HCT116 (cell line): ENCODE data around the gene LHFPL4. TPM values are rescaled to one million over a fixed set of nuclear protein-coding genes. Genes with fewer than 3 reads are reported as not detected.
A peak's percentile ranks its signal among the peaks of the same experiment; 100 is the strongest.

Experiments used
- ATAC-seq: fragments of 200-7000 bp; cut with Tn5 transposase; 2 replicates; pipeline ENCODE4 v1.9.1; 2020; ENCODE audit warnings: mild to moderate bottlenecking, moderate library complexity
- BruUV-seq: library from RNA; stranded (reverse); fragments of 400-500 nt; replicated peaks from 2 replicates; lab custom pipeline; 2021; lab: Mats Ljungman, UMichigan
- CTCF ChIA-PET: fragments of 300-600 bp; sonication (Branson Sonifier 250); formaldehyde crosslinking; loops from one replicate; lab custom pipeline; 2021; ENCODE audit warnings: antibody characterized with exemption; lab: Charles Lee
- POLR2A ChIA-PET: fragments of 300-600, 350-600 bp; sonication (Branson Sonifier 250); formaldehyde crosslinking; loops from one replicate; lab custom pipeline; 2021; ENCODE audit warnings: antibody characterized with exemption; lab: Charles Lee
- RAD21 ChIA-PET, 2 experiments: fragments of 300-600 bp; sonication (Branson Sonifier 250); formaldehyde crosslinking; loops; one replicate each; lab custom pipeline; 2023; ENCODE audit warnings: low total read pairs in 2 of 2; ENCODE audit not compliant: uncharacterized antibody in 2 of 2, unreplicated experiment in 2 of 2, low non-redundant PET in 1 of 2; lab: Charles Lee
- DNase-seq: peaks from one replicate; pipeline ENCODE4 v3.0.0-alpha.2; 2010; ENCODE audit warnings: low read depth, low spot score
- H2AFZ ChIP-seq: fragments of 200-600 bp; shearing (Covaris generic), sonication (generic); 2 replicates; pipeline ENCODE4 v1.6.1; 2017; ENCODE audit warnings: low read depth, mixed run types, mixed read lengths, antibody characterized with exemption, low read length; ENCODE audit not compliant: poor library complexity, severe bottlenecking
- H3K27ac ChIP-seq: 2 replicates; pipeline ENCODE4 v1.5.1; 2012; ENCODE audit warnings: low read depth, low read length
- H3K27me3 ChIP-seq: fragments of 200-600 bp; sonication (generic); 2 replicates; pipeline ENCODE4 v1.6.1; 2016; ENCODE audit warnings: mixed run types, low read length, mixed read lengths; ENCODE audit not compliant: insufficient read depth
- H3K36me3 ChIP-seq, 2 experiments: fragments of 200-500 bp in 1 of 2; fragments of 200-600 bp in 1 of 2; sonication (Bioruptor generic) in 1 of 2; sonication (generic) in 1 of 2; 2 replicates each; pipeline versions ENCODE4 v1.5.1 to v1.6.1; 2014 to 2016; ENCODE audit warnings: low read length in 2 of 2, inconsistent platforms in 1 of 2, mixed read lengths in 1 of 2, mixed run types in 1 of 2; ENCODE audit not compliant: insufficient read depth in 2 of 2, control insufficient read depth in 1 of 2
- H3K4me1 ChIP-seq, 2 experiments: fragments of 200-600 bp in 1 of 2; sonication (generic) in 1 of 2; 2 replicates each; pipeline versions ENCODE4 v1.5.1 to v1.6.1; 2012 to 2017; ENCODE audit warnings: low read length in 2 of 2, inconsistent platforms in 1 of 2, mild to moderate bottlenecking in 1 of 2, mixed read lengths in 1 of 2, mixed run types in 1 of 2, moderate library complexity in 1 of 2; ENCODE audit not compliant: insufficient read depth in 2 of 2, control insufficient read depth in 1 of 2
- H3K4me2 ChIP-seq: fragments of 200-600 bp; sonication (generic); 2 replicates; pipeline ENCODE4 v1.6.1; 2017; ENCODE audit warnings: mixed run types, low read length, mixed read lengths
- H3K4me3 ChIP-seq, 2 experiments: fragments of 200-600 bp in 1 of 2; sonication (generic) in 1 of 2; replicated peaks in 1 of 2; 2 replicates each; pipeline ENCODE4 v1.5.1; 2011 to 2016; ENCODE audit warnings: low read length in 2 of 2, control low read depth in 1 of 2, low read depth in 1 of 2, mild to moderate bottlenecking in 1 of 2, mixed read lengths in 1 of 2, mixed run types in 1 of 2
- H3K79me2 ChIP-seq: fragments of 200-600 bp; sonication (generic); 2 replicates; pipeline ENCODE4 v1.6.1; 2017; ENCODE audit warnings: mild to moderate bottlenecking, mixed run types, low read length, moderate library complexity, mixed read lengths; ENCODE audit not compliant: insufficient read depth
- H3K9ac ChIP-seq: fragments of 200-600 bp; sonication (generic); 2 replicates; pipeline ENCODE4 v1.6.1; 2016; ENCODE audit warnings: low read length, mixed read lengths
- H3K9me2 ChIP-seq: fragments of 200-600 bp; sonication (generic), shearing (Covaris generic); 2 replicates; pipeline ENCODE4 v1.6.1; 2017; ENCODE audit warnings: mixed run types, mild to moderate bottlenecking, moderate library complexity; ENCODE audit not compliant: insufficient read depth
- H3K9me3 ChIP-seq, 2 experiments: fragments of 200-500 bp in 1 of 2; fragments of 200-600 bp in 1 of 2; sonication (Bioruptor generic) in 1 of 2; sonication (generic) in 1 of 2; 2 replicates each; pipeline ENCODE4 v1.6.1; 2014 to 2017; ENCODE audit warnings: low read length in 2 of 2, mixed read lengths in 2 of 2, inconsistent platforms in 1 of 2, low read depth in 1 of 2, mild to moderate bottlenecking in 1 of 2, mixed run types in 1 of 2, moderate library complexity in 1 of 2; ENCODE audit not compliant: control insufficient read depth in 1 of 2, insufficient read depth in 1 of 2
- H4K20me1 ChIP-seq: fragments of 200-600 bp; sonication (generic), shearing (Covaris generic); 2 replicates; pipeline ENCODE4 v1.6.1; 2017; ENCODE audit warnings: mixed run types, mild to moderate bottlenecking, moderate library complexity; ENCODE audit not compliant: insufficient read depth
- CBX3 ChIP-seq: IDR thresholded peaks from 2 replicates; pipeline ENCODE4 v1.6.1; 2012; ENCODE audit warnings: low read depth
- CEBPB ChIP-seq: IDR thresholded peaks from 2 replicates; pipeline ENCODE4 v1.6.1; 2012; ENCODE audit warnings: low read depth
- CTCF ChIP-seq, 3 experiments: fragments of 200-600 bp in 1 of 3; sonication (generic) in 1 of 3; IDR thresholded peaks in 2 of 3; conservative IDR thresholded peaks in 1 of 3; 2 replicates each; pipeline ENCODE4 v1.5.1; 2012 to 2017; ENCODE audit warnings: low read depth in 2 of 3, low read length in 2 of 3, antibody characterized with exemption in 1 of 3, borderline replicate concordance in 1 of 3, control low read depth in 1 of 3, mild to moderate bottlenecking in 1 of 3, mixed read lengths in 1 of 3, mixed run types in 1 of 3, moderate library complexity in 1 of 3; ENCODE audit not compliant: insufficient read depth in 1 of 3
- EGR1 ChIP-seq: IDR thresholded peaks from 2 replicates; pipeline ENCODE4 v1.6.1; 2012; ENCODE audit warnings: low read depth
- EZH2 ChIP-seq: fragments of 200-600 bp; sonication (generic); IDR thresholded peaks from 2 replicates; pipeline ENCODE4 v1.6.1; 2017; ENCODE audit warnings: antibody characterized with exemption, mixed run types
- EZH2phosphoT487 ChIP-seq: fragments of 200-600 bp; IDR thresholded peaks from 2 replicates; pipeline ENCODE4 v1.6.1; 2018; ENCODE audit warnings: antibody characterized with exemption, borderline replicate concordance
- FOSL1 ChIP-seq: IDR thresholded peaks from 2 replicates; pipeline ENCODE4 v1.6.1; 2012; ENCODE audit warnings: low read depth
- POLR2A ChIP-seq: IDR thresholded peaks from 2 replicates; pipeline ENCODE4 v1.7.0; 2011; ENCODE audit warnings: borderline replicate concordance; ENCODE audit not compliant: insufficient read depth, insufficient read length; ENCODE audit errors: extremely low read depth
- POLR2AphosphoS5 ChIP-seq: IDR thresholded peaks from 2 replicates; pipeline ENCODE4 v1.6.1; 2011; ENCODE audit warnings: mild to moderate bottlenecking, low read depth, low read length, moderate library complexity
- SRF ChIP-seq: IDR thresholded peaks from 2 replicates; pipeline ENCODE4 v1.6.1; 2012; ENCODE audit warnings: low read depth
- TCF7L2 ChIP-seq: IDR thresholded peaks from 2 replicates; pipeline ENCODE4 v1.7.0; 2011; ENCODE audit warnings: borderline replicate concordance, inconsistent platforms; ENCODE audit not compliant: insufficient read depth, insufficient read length; ENCODE audit errors: extremely low read depth
- YY1 ChIP-seq: IDR thresholded peaks from 2 replicates; pipeline ENCODE4 v1.6.1; 2011; ENCODE audit warnings: low read length, low read depth, moderate library complexity, mild to moderate bottlenecking; ENCODE audit not compliant: insufficient replicate concordance; ENCODE audit errors: extremely low read depth
- ZNF274 ChIP-seq: fragments of 200-500 bp; sonication (Bioruptor generic); IDR thresholded peaks from 2 replicates; pipeline ENCODE4 v1.6.1; 2014; ENCODE audit warnings: mild to moderate bottlenecking, low read depth, low read length, inconsistent platforms
- intact Hi-C: fragments of 100-400 bp; cut with micrococcal nuclease; formaldehyde crosslinking; loops from 2 replicates; pipeline ENCODE4 v1.10.0; 2022
- total RNA-seq: library from RNA; stranded (reverse); gene quantifications from one replicate; pipeline ENCODE4 v1.2.1, GENCODE V29; 2021; ENCODE audit not compliant: unreplicated experiment

Gene LHFPL4
- total RNA-seq, 1 experiment from 2014 or later: not detected

GRCh38 chr3:9448643-9449042, 105.0 kb downstream of the LHFPL4 start:
- no peaks in the 10 kb centered on the region for H3K27me3 ChIP-seq
- intact Hi-C loops: no loop called here
- TF ChIP-seq YY1 (no peak), EGR1 (no peak), CTCF (IDR thresholded peaks at IDR 0.05 in 2 of 3, conservative IDR thresholded peaks at IDR 0.05 in 1 of 3; ENCODE audit: borderline replicate concordance in 1 of 3, insufficient read depth in 1 of 3, low read depth in 2 of 3, low read length in 2 of 3) (no peak), POLR2A (no peak), ZNF274 (no peak), EZH2phosphoT487 (no peak), CEBPB (no peak), FOSL1 (no peak), TCF7L2 (no peak), EZH2 (no peak), SRF (no peak), POLR2AphosphoS5 (no peak), CBX3 (no peak)
- H3K4me1 ChIP-seq: no peaks in the 10 kb centered on the region
- H3K36me3 ChIP-seq: peaks cover 66 to 70% of the 10 kb centered on the region in 2 experiments
- H3K9me2 ChIP-seq: no peaks in the 10 kb centered on the region
- H3K4me2 ChIP-seq: no peak overlapping the region
- POLR2A ChIA-PET: no interaction called here
- peaks cover 7% of the 10 kb centered on the region for H4K20me1 ChIP-seq
- H3K79me2 ChIP-seq: peaks cover 83% of the 10 kb centered on the region
- TSS peak; percentile 4 for BruUV-seq
- DNase-seq: no peak
- H3K4me3 ChIP-seq: no peak overlapping the region
- no peak overlapping the region for H3K27ac ChIP-seq
- H3K9me3 ChIP-seq: no peaks in the 10 kb centered on the region
- no peak overlapping the region for H3K9ac ChIP-seq
- ATAC-seq: peak; percentile 34; the same call in 1 of the 2 replicates
- CTCF ChIA-PET: no interaction called here
- RAD21 ChIA-PET: no interaction called here
- no peak overlapping the region for H2AFZ ChIP-seq

Other genes starting within 250 kb of the LHFPL4 start
- 79.5 TPM for gene THUMPD3, start 190.8 kb downstream of the LHFPL4 start, total RNA-seq
- gene SETD5, start 156.2 kb downstream of the LHFPL4 start, total RNA-seq: 141 TPM
- gene MTMR14, start 95.7 kb upstream of the LHFPL4 start, total RNA-seq: 31.1 TPM
- gene CPNE9, start 150.0 kb upstream of the LHFPL4 start, total RNA-seq: 0.98 TPM
- 23.6 TPM for gene BRPF1, start 177.9 kb upstream of the LHFPL4 start, total RNA-seq
- gene OGG1, start 196.1 kb upstream of the LHFPL4 start, total RNA-seq: 16.3 TPM
- 19.7 TPM for gene CAMK1, start 216.1 kb upstream of the LHFPL4 start, total RNA-seq
- 72.0 TPM for gene TADA3, start 238.7 kb upstream of the LHFPL4 start, total RNA-seq
- 110 TPM for gene ARPC4, start 239.3 kb upstream of the LHFPL4 start, total RNA-seq